Hepatocyte (in vitro differentiated cells): ENCODE results near the gene C11orf91. TPM values are rescaled to one million over a fixed set of nuclear protein-coding genes. Genes with fewer than 3 reads are reported as not detected.

Experiments
- DNase-seq: peaks from one replicate; pipeline ENCODE4 v3.0.0-alpha.2; 2016; ENCODE audit warnings: low spot score
- H2AFZ ChIP-seq: fragments of 200-600 bp; sonication (generic); 2 replicates; pipeline ENCODE4 v1.6.0; 2016; ENCODE audit warnings: antibody characterized with exemption, mild to moderate bottlenecking
- H3K27ac ChIP-seq: fragments of 200-600 bp; sonication (generic); 2 replicates; pipeline ENCODE4 v1.5.1; 2016; ENCODE audit warnings: mild to moderate bottlenecking
- H3K27me3 ChIP-seq: fragments of 200-600 bp; sonication (generic); 2 replicates; pipeline ENCODE4 v1.6.1; 2016
- H3K36me3 ChIP-seq: fragments of 200-600 bp; sonication (generic); replicated peaks from 2 replicates; pipeline ENCODE4 v1.5.1; 2016; ENCODE audit warnings: low read depth; ENCODE audit not compliant: insufficient read depth
- H3K4me1 ChIP-seq: fragments of 200-600 bp; sonication (generic); 2 replicates; pipeline ENCODE4 v1.5.1; 2016; ENCODE audit warnings: mild to moderate bottlenecking, moderate library complexity; ENCODE audit not compliant: insufficient read depth
- H3K4me2 ChIP-seq: fragments of 200-600 bp; sonication (generic); 2 replicates; pipeline ENCODE4 v1.6.0; 2016
- H3K4me3 ChIP-seq: fragments of 200-600 bp; sonication (generic); 2 replicates; pipeline ENCODE4 v1.5.1; 2016; ENCODE audit warnings: mild to moderate bottlenecking
- H3K79me2 ChIP-seq: fragments of 200-600 bp; sonication (generic); 2 replicates; pipeline ENCODE4 v1.6.0; 2017; ENCODE audit warnings: mild to moderate bottlenecking
- H3K9me2 ChIP-seq: fragments of 200-600 bp; sonication (generic); replicated peaks from 2 replicates; pipeline ENCODE4 v1.6.0; 2017; ENCODE audit warnings: mild to moderate bottlenecking; ENCODE audit not compliant: insufficient read depth
- H3K9me3 ChIP-seq: fragments of 200-600 bp; sonication (generic); 2 replicates; pipeline ENCODE4 v1.5.1; 2016; ENCODE audit warnings: low read depth, mild to moderate bottlenecking
- H4K20me1 ChIP-seq: fragments of 200-600 bp; sonication (generic); 2 replicates; pipeline ENCODE4 v1.6.0; 2016; ENCODE audit warnings: mild to moderate bottlenecking; ENCODE audit not compliant: insufficient read depth, poor library complexity, severe bottlenecking
- EZH2 ChIP-seq: fragments of 200-600 bp; sonication (generic); IDR thresholded peaks from 2 replicates; pipeline ENCODE4 v1.6.1; 2016; ENCODE audit warnings: antibody characterized with exemption, mild to moderate bottlenecking, borderline replicate concordance
- EZH2phosphoT487 ChIP-seq: fragments of 200-600 bp; sonication (generic); IDR thresholded peaks from one replicate; pipeline ENCODE4 v1.6.1; 2018; ENCODE audit warnings: antibody characterized with exemption, mild to moderate bottlenecking, low read depth, moderate library complexity; ENCODE audit not compliant: unreplicated experiment, severe bottlenecking
- WGBS: methylation state at CpG from one replicate; pipeline ENCODE4 v1.1.6; 2016; ENCODE audit warnings: low lambda C conversion rate; ENCODE audit errors: missing lambda C conversion rate; 5-methylcytosine and 5-hydroxymethylcytosine counted together
- polyA plus RNA-seq: library from polyadenylated mRNA; unstranded; fragments of >200 nt; fragmentation: Nextera tagmentation; extraction: Ambion mirVana; gene quantifications from 2 replicates; pipeline ENCODE4 v1.2.1, GENCODE V29; 2016
- total RNA-seq: library from RNA; depleted of rRNA; stranded (reverse); fragments of >200 nt; gene quantifications from 2 replicates; pipeline ENCODE4 v1.2.3, GENCODE V29; 2014
- TF ChIP-seq, protein P1 (sequence below): fragments of 200-600 bp; sonication (generic); IDR thresholded peaks from 2 replicates; pipeline ENCODE4 v1.5.1; 2016; ENCODE audit warnings: antibody characterized with exemption, mild to moderate bottlenecking; ENCODE audit not compliant: poor library complexity

The C11orf91 gene
- total and polyA plus RNA-seq, 2 experiments from 2014 or later, result not detected

DNA sequence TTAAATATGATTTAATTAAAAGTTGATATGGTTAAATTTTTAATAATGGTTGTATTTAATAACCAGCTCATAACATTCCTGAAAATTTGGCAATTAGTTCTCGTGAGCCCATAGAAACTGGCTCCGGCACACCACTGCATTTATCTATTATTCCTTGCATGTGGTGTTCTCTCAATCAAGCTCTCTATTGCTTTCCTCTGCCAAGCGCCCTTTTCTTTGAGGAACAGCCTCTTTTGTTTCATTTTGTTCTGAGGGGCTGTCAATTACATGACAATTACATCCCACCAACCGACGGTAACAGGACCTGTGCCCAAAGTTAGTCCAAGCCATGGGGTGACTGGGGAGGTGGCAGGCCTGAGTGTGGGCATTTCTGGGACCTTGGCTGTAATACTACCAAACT, 8.1 kb downstream of the C11orf91 start:
- H3K27ac ChIP-seq, result peak overlapping the region; percentile 93
- H2AFZ ChIP-seq, result no peak overlapping the region
- H3K36me3 ChIP-seq, result no peaks in the 10 kb centered on the region
- WGBS, result 72% methylated on average over 5 of the region's 5 CpGs
- no peak overlapping the region for H3K4me2 ChIP-seq
- H3K27me3 ChIP-seq, result no peaks in the 10 kb centered on the region
- no peaks in the 10 kb centered on the region for H3K79me2 ChIP-seq
- no peak overlapping the region for H3K4me3 ChIP-seq
- no peaks in the 10 kb centered on the region for H3K9me2 ChIP-seq
- peaks cover 32% of the 10 kb centered on the region for H3K4me1 ChIP-seq
- no peaks in the 10 kb centered on the region for H4K20me1 ChIP-seq
- no peaks in the 10 kb centered on the region for H3K9me3 ChIP-seq
- no peak for DNase-seq
- no peak for TF ChIP-seq EZH2phosphoT487
- TF ChIP-seq, protein P1, sequence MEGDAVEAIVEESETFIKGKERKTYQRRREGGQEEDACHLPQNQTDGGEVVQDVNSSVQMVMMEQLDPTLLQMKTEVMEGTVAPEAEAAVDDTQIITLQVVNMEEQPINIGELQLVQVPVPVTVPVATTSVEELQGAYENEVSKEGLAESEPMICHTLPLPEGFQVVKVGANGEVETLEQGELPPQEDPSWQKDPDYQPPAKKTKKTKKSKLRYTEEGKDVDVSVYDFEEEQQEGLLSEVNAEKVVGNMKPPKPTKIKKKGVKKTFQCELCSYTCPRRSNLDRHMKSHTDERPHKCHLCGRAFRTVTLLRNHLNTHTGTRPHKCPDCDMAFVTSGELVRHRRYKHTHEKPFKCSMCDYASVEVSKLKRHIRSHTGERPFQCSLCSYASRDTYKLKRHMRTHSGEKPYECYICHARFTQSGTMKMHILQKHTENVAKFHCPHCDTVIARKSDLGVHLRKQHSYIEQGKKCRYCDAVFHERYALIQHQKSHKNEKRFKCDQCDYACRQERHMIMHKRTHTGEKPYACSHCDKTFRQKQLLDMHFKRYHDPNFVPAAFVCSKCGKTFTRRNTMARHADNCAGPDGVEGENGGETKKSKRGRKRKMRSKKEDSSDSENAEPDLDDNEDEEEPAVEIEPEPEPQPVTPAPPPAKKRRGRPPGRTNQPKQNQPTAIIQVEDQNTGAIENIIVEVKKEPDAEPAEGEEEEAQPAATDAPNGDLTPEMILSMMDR, result no peak
- TF ChIP-seq EZH2, result no peak

DNA sequence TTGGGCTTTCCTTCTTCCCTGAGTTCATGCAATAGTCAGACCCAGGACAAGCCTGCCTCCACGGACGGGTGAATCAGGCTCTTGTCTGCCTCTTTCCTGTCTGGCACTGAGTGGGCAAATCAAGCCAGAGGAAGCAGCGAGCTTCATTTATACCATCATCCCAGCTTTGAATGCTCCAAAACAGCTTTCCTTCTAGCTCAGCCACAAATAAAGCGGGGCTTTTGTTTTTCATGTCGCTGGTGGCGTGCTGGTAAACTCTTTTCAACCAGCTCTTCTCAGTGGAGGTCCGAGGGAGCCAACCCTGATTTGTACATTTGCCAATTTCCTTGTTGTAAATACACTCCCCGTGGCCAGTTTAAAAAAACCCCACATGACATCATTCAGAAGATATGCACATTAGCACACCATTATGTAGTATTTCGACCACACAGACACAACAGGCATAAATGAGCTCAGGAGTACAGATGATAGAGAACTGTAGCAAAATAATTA, 8.6 kb downstream of the C11orf91 start:
- Histone ChIP-seq H3K27me3 (no peaks in the 10 kb centered on the region), H3K36me3 (no peaks in the 10 kb centered on the region), H2AFZ (peak overlapping the region; percentile 0), H3K9me3 (no peaks in the 10 kb centered on the region), H3K4me2 (peak overlapping the region; percentile 59), H3K27ac (peak overlapping the region; percentile 93), H3K4me3 (no peak overlapping the region), H3K4me1 (peaks cover 32% of the 10 kb centered on the region), H4K20me1 (no peaks in the 10 kb centered on the region), H3K79me2 (no peaks in the 10 kb centered on the region), H3K9me2 (no peaks in the 10 kb centered on the region)
- peak; percentile 89 for DNase-seq
- WGBS, result 29% methylated on average over 9 of the region's 9 CpGs
- TF ChIP-seq, protein P1, result no peak
- no peak for TF ChIP-seq EZH2
- no peak for TF ChIP-seq EZH2phosphoT487

DNA sequence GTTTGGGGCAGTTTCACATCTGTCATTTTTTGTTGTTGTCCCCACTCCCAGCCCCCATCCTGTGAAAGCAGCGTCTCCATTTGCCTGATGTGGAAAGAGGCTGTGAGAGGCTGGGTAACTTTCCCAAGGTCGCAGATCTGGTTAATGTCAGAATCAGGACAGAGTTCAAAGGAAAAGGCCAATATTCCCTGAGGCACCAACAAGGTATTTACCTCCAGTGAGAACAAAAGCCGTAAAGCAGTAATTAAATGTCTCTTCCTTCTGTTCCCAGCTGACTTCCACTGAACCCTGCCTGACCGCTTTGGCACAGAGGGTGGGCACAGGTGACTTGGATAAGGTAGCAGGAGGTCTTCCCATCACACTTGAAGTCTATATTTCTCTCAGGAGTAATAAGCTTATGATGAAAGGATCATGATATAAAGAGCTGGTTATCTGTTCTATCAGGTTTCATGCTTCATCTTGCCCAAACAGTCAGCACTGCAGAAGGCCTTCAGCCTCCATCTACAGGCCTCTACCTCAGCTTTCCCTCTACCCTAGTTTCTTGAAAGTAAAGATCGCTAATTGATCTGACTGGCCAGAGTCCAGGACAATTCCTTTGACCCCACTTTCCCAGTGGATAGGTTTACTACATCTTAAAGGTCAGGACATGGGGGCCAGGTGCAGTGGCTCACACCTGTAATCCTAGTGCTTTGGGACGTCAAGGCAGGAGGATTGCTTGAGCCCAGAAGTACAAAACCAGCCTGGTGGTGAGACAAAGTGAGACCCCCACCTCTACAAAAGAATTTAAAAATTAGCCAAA, 9.4 kb downstream of the C11orf91 start:
- H3K36me3 ChIP-seq, result no peaks in the 10 kb centered on the region
- peaks cover 32% of the 10 kb centered on the region for H3K4me1 ChIP-seq
- peak overlapping the region; percentile 0 for H2AFZ ChIP-seq
- H3K79me2 ChIP-seq, result no peaks in the 10 kb centered on the region
- H3K9me2 ChIP-seq, result no peaks in the 10 kb centered on the region
- no peaks in the 10 kb centered on the region for H3K27me3 ChIP-seq
- WGBS, result 49% methylated on average over 6 of the region's 6 CpGs
- H3K4me2 ChIP-seq, result peak overlapping the region; percentile 59
- H4K20me1 ChIP-seq, result no peaks in the 10 kb centered on the region
- H3K27ac ChIP-seq, result peak overlapping the region; percentile 93
- DNase-seq, result peak; percentile 56
- H3K9me3 ChIP-seq, result no peaks in the 10 kb centered on the region
- no peak overlapping the region for H3K4me3 ChIP-seq
- TF ChIP-seq, protein P1, result no peak
- TF ChIP-seq EZH2phosphoT487, result no peak
